ENCODE results near the gene CNOT6. TPM values are rescaled to one million over a fixed set of nuclear protein-coding genes. Genes with fewer than 3 reads are reported as not detected.

The CNOT6 gene
- total RNA-seq, 1 experiment from 2014 or later = 10.6 TPM

- intact Hi-C loops (cut with micrococcal nuclease) = no loop called here
- no TSS peak for BruUV-seq (replicated peaks)
- POLR2A ChIA-PET (ENCODE audit: unreplicated experiment) = no interaction called here
These were observed 32.9 kb upstream of the CNOT6 start for GRCh38 chr5:180461303-180461702.

GRCh38 chr5:180463216-180463900 is 30.8 kb upstream of the CNOT6 start:
- Histone ChIP-seq H3K4me2 (ENCODE audit: low read length) (no peak overlapping the region), H3K9ac (ENCODE audit: low read length) (no peak overlapping the region), H3K9me3 (ENCODE audit: low read length) (no peaks in the 10 kb centered on the region), H3K9me2 (replicated peaks; ENCODE audit: low read length) (no peaks in the 10 kb centered on the region), H3K4me1 (ENCODE audit: insufficient read depth, low read length) (peaks cover 6% of the 10 kb centered on the region; the same call in 1 of the 2 replicates), H3K27ac (ENCODE audit: low read length) (no peak overlapping the region), H4K20me1 (ENCODE audit: low read length) (no peaks in the 10 kb centered on the region), H2AFZ (ENCODE audit: low read length) (no peak overlapping the region), H3F3A (ENCODE audit: low read length, unreplicated experiment) (no peaks in the 10 kb centered on the region), H3K4me3 (ENCODE audit: low read length) (no peak overlapping the region), H3K79me2 (ENCODE audit: low read length) (no peaks in the 10 kb centered on the region), H3K27me3 (ENCODE audit: low read length) (no peaks in the 10 kb centered on the region), H3K36me3 (ENCODE audit: low read depth, low read length) (no peaks in the 10 kb centered on the region)
- ATAC-seq (no peak), DNase-seq (no peak)
- intact Hi-C loops (cut with micrococcal nuclease) = no loop called here
- no peak for TF ChIP-seq EZH2 (IDR thresholded peaks at IDR 0.05; ENCODE audit: low read length, unreplicated experiment)
- TF ChIP-seq CTCF (conservative IDR thresholded peaks at IDR 0.05; ENCODE audit: low read depth, low read length) = no peak
- no peak for TF ChIP-seq EZH2phosphoT487 (IDR thresholded peaks at IDR 0.05; ENCODE audit: borderline replicate concordance, low read length)
- no TSS peak for BruUV-seq (replicated peaks)
- CTCF ChIA-PET = no interaction called here
- POLR2A ChIA-PET (ENCODE audit: unreplicated experiment) = no interaction called here

More at GRCh38 chr5:180461303-180461702, 32.9 kb upstream of the CNOT6 start:
- H3K36me3 ChIP-seq (ENCODE audit: low read depth, low read length) = no peaks in the 10 kb centered on the region
- H3K9me3 ChIP-seq (ENCODE audit: low read length) = no peaks in the 10 kb centered on the region
- no peaks in the 10 kb centered on the region for H3K4me1 ChIP-seq (ENCODE audit: insufficient read depth, low read length)
- no peak overlapping the region for H2AFZ ChIP-seq (ENCODE audit: low read length)
- ATAC-seq (no peak), DNase-seq (no peak)
- no peak for TF ChIP-seq EZH2phosphoT487 (IDR thresholded peaks at IDR 0.05; ENCODE audit: borderline replicate concordance, low read length)
- no peak for TF ChIP-seq EZH2 (IDR thresholded peaks at IDR 0.05; ENCODE audit: low read length, unreplicated experiment)
- TF ChIP-seq CTCF (conservative IDR thresholded peaks at IDR 0.05; ENCODE audit: low read depth, low read length) = no peak
- no peaks in the 10 kb centered on the region for H4K20me1 ChIP-seq (ENCODE audit: low read length)
- no peaks in the 10 kb centered on the region for H3K9me2 ChIP-seq (replicated peaks; ENCODE audit: low read length)
- CTCF ChIA-PET = no interaction called here
- H3K27me3 ChIP-seq (ENCODE audit: low read length) = no peaks in the 10 kb centered on the region
- no peaks in the 10 kb centered on the region for H3K79me2 ChIP-seq (ENCODE audit: low read length)
- no peak overlapping the region for H3K4me2 ChIP-seq (ENCODE audit: low read length)
- no peak overlapping the region for H3K27ac ChIP-seq (ENCODE audit: low read length)
- no peak overlapping the region for H3K9ac ChIP-seq (ENCODE audit: low read length)
- no peaks in the 10 kb centered on the region for H3F3A ChIP-seq (ENCODE audit: low read length, unreplicated experiment)
- no peak overlapping the region for H3K4me3 ChIP-seq (ENCODE audit: low read length)

- Histone ChIP-seq H3K27ac (ENCODE audit: low read length) (no peak overlapping the region), H2AFZ (ENCODE audit: low read length) (no peak overlapping the region), H3K9ac (ENCODE audit: low read length) (no peak overlapping the region), H3K79me2 (ENCODE audit: low read length) (no peaks in the 10 kb centered on the region), H3K36me3 (ENCODE audit: low read depth, low read length) (no peaks in the 10 kb centered on the region), H3K9me3 (ENCODE audit: low read length) (no peaks in the 10 kb centered on the region), H3K4me3 (ENCODE audit: low read length) (no peak overlapping the region), H3K27me3 (ENCODE audit: low read length) (no peaks in the 10 kb centered on the region), H3K9me2 (replicated peaks; ENCODE audit: low read length) (no peaks in the 10 kb centered on the region), H3F3A (ENCODE audit: low read length, unreplicated experiment) (no peaks in the 10 kb centered on the region), H3K4me1 (ENCODE audit: insufficient read depth, low read length) (peaks cover 6% of the 10 kb centered on the region; the same call in 1 of the 2 replicates), H3K4me2 (ENCODE audit: low read length) (no peak overlapping the region), H4K20me1 (ENCODE audit: low read length) (no peaks in the 10 kb centered on the region)
- TF ChIP-seq EZH2 (IDR thresholded peaks at IDR 0.05; ENCODE audit: low read length, unreplicated experiment) (no peak), CTCF (conservative IDR thresholded peaks at IDR 0.05; ENCODE audit: low read depth, low read length) (no peak), EZH2phosphoT487 (IDR thresholded peaks at IDR 0.05; ENCODE audit: borderline replicate concordance, low read length) (no peak)
- CTCF ChIA-PET = no interaction called here
- BruUV-seq (replicated peaks) = no TSS peak
- DNase-seq (no peak), ATAC-seq (peak; percentile 7; the same call in 1 of the 2 replicates)
- POLR2A ChIA-PET (ENCODE audit: unreplicated experiment) = no interaction called here
- intact Hi-C loops (cut with micrococcal nuclease) = no loop called here
These were observed 30.1 kb upstream of the CNOT6 start for GRCh38 chr5:180463916-180464602.

Measured in PC-3 (cell line).